ENCODE measurements around the gene GREB1.

GREB1 gene

DNA sequence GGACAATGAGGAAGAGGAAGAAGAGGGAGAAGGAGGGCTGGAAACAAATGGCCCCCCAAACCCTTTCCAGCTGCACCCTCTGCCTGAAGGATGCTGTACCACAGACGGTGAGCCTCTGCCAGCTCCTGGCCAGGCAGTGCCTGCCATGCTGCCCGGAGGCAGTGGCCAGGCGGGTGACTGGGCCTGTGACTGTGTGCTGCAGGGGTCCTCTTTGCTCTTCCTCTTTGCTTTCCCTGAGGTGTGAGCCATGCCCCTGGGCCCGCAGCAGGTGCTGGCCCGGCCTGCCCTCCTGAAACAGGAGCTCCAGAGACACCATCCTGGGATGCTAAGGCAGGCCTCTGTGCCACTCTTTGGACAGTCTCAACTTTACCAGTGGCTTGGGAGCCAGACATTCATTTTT, 28.6 kb downstream of the GREB1 start:
- TF ChIP-seq, protein P1, sequence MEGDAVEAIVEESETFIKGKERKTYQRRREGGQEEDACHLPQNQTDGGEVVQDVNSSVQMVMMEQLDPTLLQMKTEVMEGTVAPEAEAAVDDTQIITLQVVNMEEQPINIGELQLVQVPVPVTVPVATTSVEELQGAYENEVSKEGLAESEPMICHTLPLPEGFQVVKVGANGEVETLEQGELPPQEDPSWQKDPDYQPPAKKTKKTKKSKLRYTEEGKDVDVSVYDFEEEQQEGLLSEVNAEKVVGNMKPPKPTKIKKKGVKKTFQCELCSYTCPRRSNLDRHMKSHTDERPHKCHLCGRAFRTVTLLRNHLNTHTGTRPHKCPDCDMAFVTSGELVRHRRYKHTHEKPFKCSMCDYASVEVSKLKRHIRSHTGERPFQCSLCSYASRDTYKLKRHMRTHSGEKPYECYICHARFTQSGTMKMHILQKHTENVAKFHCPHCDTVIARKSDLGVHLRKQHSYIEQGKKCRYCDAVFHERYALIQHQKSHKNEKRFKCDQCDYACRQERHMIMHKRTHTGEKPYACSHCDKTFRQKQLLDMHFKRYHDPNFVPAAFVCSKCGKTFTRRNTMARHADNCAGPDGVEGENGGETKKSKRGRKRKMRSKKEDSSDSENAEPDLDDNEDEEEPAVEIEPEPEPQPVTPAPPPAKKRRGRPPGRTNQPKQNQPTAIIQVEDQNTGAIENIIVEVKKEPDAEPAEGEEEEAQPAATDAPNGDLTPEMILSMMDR (IDR thresholded peaks at IDR 0.05; ENCODE audit: low read depth, low read length) = no peak
- no peak for TF ChIP-seq EZH2phosphoT487 (IDR thresholded peaks at IDR 0.05; ENCODE audit: low read depth)
- Histone ChIP-seq H3K4me3 (ENCODE audit: low read length) (no peak overlapping the region), H4K20me1 (ENCODE audit: insufficient read depth, low read length) (no peaks in the 10 kb centered on the region), H3K4me2 (ENCODE audit: low read length) (no peak overlapping the region), H3K27me3 (ENCODE audit: low read depth, low read length) (peaks cover 4% of the 10 kb centered on the region; the same call in 1 of the 2 replicates), H3K9me3 (ENCODE audit: insufficient read depth, low read length) (no peaks in the 10 kb centered on the region), H3K4me1 (ENCODE audit: low read length) (no peaks in the 10 kb centered on the region), H3K27ac (ENCODE audit: low read length) (no peak overlapping the region), H3K36me3 (replicated peaks; ENCODE audit: low read depth, low read length) (no peaks in the 10 kb centered on the region), H2AFZ (ENCODE audit: low read depth, low read length) (no peak overlapping the region), H3K79me2 (ENCODE audit: low read length) (no peaks in the 10 kb centered on the region), H3K9ac (ENCODE audit: low read length) (no peak overlapping the region)

- Histone ChIP-seq H2AFZ (ENCODE audit: low read depth, low read length) (no peak overlapping the region), H3K36me3 (replicated peaks; ENCODE audit: low read depth, low read length) (no peaks in the 10 kb centered on the region), H4K20me1 (ENCODE audit: insufficient read depth, low read length) (no peaks in the 10 kb centered on the region), H3K27ac (ENCODE audit: low read length) (no peak overlapping the region), H3K4me3 (ENCODE audit: low read length) (no peak overlapping the region), H3K4me1 (ENCODE audit: low read length) (no peaks in the 10 kb centered on the region), H3K4me2 (ENCODE audit: low read length) (no peak overlapping the region), H3K9ac (ENCODE audit: low read length) (no peak overlapping the region), H3K27me3 (ENCODE audit: low read depth, low read length) (no peaks in the 10 kb centered on the region; the same call in 1 of the 2 replicates), H3K79me2 (ENCODE audit: low read length) (no peaks in the 10 kb centered on the region), H3K9me3 (ENCODE audit: insufficient read depth, low read length) (no peaks in the 10 kb centered on the region)
- no peak for TF ChIP-seq EZH2phosphoT487 (IDR thresholded peaks at IDR 0.05; ENCODE audit: low read depth)
- TF ChIP-seq, protein P1 (IDR thresholded peaks at IDR 0.05; ENCODE audit: low read depth, low read length) = no peak
Observed at GRCh38 chr2:11563784-11564666, 30.2 kb downstream of the GREB1 start.

DNA sequence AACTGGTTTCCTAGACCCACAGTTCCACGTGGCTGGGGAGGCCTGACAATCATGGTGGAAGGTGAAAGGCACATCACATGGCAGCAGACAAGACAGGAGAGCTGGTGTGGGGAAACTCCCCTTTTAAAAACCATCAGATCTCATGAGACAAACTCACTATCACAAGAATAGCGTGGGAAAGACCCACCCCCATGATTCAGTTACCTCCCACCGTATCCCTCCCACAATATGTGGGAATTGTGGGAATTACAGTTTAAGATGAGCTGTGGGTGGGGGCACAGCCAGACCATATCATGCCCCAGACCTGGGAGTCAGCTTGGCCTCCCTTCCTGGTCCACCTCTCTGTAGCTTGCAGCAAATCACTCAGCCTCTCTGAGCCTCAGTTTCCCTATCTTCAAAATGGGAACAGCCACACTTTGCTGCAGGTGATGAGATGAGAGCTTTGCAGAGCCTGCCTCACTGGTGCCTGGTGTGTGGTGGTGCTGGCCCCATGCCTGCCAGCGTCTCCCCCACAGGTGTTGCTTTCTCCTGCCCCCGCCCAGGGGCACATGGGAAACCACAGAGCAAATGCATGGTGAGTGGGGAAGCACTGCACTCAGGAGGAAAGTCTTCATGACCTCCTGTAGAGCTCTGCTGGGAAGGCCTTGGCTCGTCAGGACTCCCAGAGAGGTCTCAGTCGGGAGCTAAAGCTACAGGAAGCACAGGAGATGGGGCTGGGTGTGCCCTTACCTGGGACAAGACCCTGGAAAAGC, 31.1 kb downstream of the GREB1 start:
- TF ChIP-seq EZH2phosphoT487 (IDR thresholded peaks at IDR 0.05; ENCODE audit: low read depth) = no peak
- TF ChIP-seq, protein P1 (IDR thresholded peaks at IDR 0.05; ENCODE audit: low read depth, low read length) = no peak
- no peaks in the 10 kb centered on the region for H3K79me2 ChIP-seq (ENCODE audit: low read length)
- H3K4me3 ChIP-seq (ENCODE audit: low read length) = no peak overlapping the region
- no peak overlapping the region for H3K9ac ChIP-seq (ENCODE audit: low read length)
- no peaks in the 10 kb centered on the region for H3K9me3 ChIP-seq (ENCODE audit: insufficient read depth, low read length)
- H3K27ac ChIP-seq (ENCODE audit: low read length) = no peak overlapping the region
- H3K4me2 ChIP-seq (ENCODE audit: low read length) = no peak overlapping the region
- no peaks in the 10 kb centered on the region for H4K20me1 ChIP-seq (ENCODE audit: insufficient read depth, low read length)
- H3K27me3 ChIP-seq (ENCODE audit: low read depth, low read length) = no peaks in the 10 kb centered on the region
- no peak overlapping the region for H2AFZ ChIP-seq (ENCODE audit: low read depth, low read length)
- no peaks in the 10 kb centered on the region for H3K36me3 ChIP-seq (replicated peaks; ENCODE audit: low read depth, low read length)
- no peaks in the 10 kb centered on the region for H3K4me1 ChIP-seq (ENCODE audit: low read length)

GRCh38 chr2:11566383-11566782, 32.5 kb downstream of the GREB1 start:
- Histone ChIP-seq H3K9me3 (ENCODE audit: insufficient read depth, low read length) (no peaks in the 10 kb centered on the region), H3K4me2 (ENCODE audit: low read length) (no peak overlapping the region), H3K36me3 (replicated peaks; ENCODE audit: low read depth, low read length) (no peaks in the 10 kb centered on the region), H3K27me3 (ENCODE audit: low read depth, low read length) (no peaks in the 10 kb centered on the region), H3K9ac (ENCODE audit: low read length) (no peak overlapping the region), H3K4me1 (ENCODE audit: low read length) (no peaks in the 10 kb centered on the region), H2AFZ (ENCODE audit: low read depth, low read length) (no peak overlapping the region), H3K27ac (ENCODE audit: low read length) (no peak overlapping the region), H3K79me2 (ENCODE audit: low read length) (no peaks in the 10 kb centered on the region), H4K20me1 (ENCODE audit: insufficient read depth, low read length) (no peaks in the 10 kb centered on the region), H3K4me3 (ENCODE audit: low read length) (no peak overlapping the region)
- TF ChIP-seq, protein P1 (IDR thresholded peaks at IDR 0.05; ENCODE audit: low read depth, low read length) = no peak
- no peak for TF ChIP-seq EZH2phosphoT487 (IDR thresholded peaks at IDR 0.05; ENCODE audit: low read depth)

All from OCI-LY3 (cell line).